ENCODE results near the gene AHI1.

The AHI1 gene

DNA sequence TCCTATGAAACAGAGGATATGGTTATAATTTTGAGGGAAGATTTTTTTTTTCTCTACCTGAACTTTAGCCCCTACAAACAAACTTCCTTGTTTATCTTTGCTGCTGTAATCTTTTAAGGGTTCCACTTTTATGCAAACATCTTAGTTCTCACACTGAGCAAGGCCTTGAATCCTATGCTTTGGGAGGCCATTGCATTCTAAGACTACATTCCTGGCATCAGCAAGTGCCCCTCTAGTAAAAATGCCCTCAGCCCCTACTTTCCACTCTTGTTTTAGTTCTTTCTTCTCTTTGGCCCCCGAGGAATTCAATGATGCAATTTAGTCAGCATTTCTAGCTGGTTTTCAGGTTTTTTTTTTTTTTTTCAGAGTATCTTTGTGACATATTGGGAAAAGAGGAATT lies 8.1 kb upstream of the AHI1 start:
- no peak overlapping the region for H4K8ac ChIP-seq (ENCODE audit: low read depth, low read length)
- H3K18ac ChIP-seq (ENCODE audit: low read length) = no peak overlapping the region
- no peak overlapping the region for H2AFZ ChIP-seq (ENCODE audit: low read length)
- H2BK12ac ChIP-seq (ENCODE audit: low read length) = no peak overlapping the region
- H3K14ac ChIP-seq (ENCODE audit: low read length) = no peak overlapping the region
- no peak overlapping the region for H2AK5ac ChIP-seq (ENCODE audit: low read depth, low read length)
- WGBS, 2 donors (ENCODE audit: extremely low coverage in 2 of 2, insufficient read length in 2 of 2, insufficient replicate concordance in 1 of 2) = no CpG with 5 or more reads among the region's 1 CpG
- no peaks in the 10 kb centered on the region for H3K36me3 ChIP-seq (replicated peaks in 1 of 2; ENCODE audit: control insufficient read depth in 2 of 2, insufficient read depth in 2 of 2, low read length in 2 of 2)
- H3K4ac ChIP-seq (ENCODE audit: low read length) = no peak overlapping the region
- H3K27me3 ChIP-seq (ENCODE audit: control insufficient read depth in 3 of 3, insufficient read depth in 3 of 3, low read depth in 1 of 3, low read length in 3 of 3) = no peaks in the 10 kb centered on the region
- no peak overlapping the region for H4K91ac ChIP-seq (ENCODE audit: low read depth, low read length, poor library complexity)
- no peak overlapping the region for H3K27ac ChIP-seq (replicated peaks; ENCODE audit: low read length)
- H3K4me2 ChIP-seq (ENCODE audit: insufficient read depth, low read length, poor library complexity, severe bottlenecking) = no peak overlapping the region
- H3K4me3 ChIP-seq (ENCODE audit: low read length in 2 of 2) = no peak overlapping the region
- H2BK15ac ChIP-seq (ENCODE audit: low read length) = no peak overlapping the region
- no peak overlapping the region for H2BK5ac ChIP-seq (ENCODE audit: low read length)
- H3K4me1 ChIP-seq (ENCODE audit: control insufficient read depth in 2 of 2, insufficient read depth in 1 of 2, low read depth in 1 of 2, low read length in 2 of 2) = peaks cover 0 to 2% of the 10 kb centered on the region in 2 donors
- H3K23ac ChIP-seq (ENCODE audit: low read depth, low read length, poor library complexity) = no peak overlapping the region
- H3K9me3 ChIP-seq (replicated peaks in 1 of 2; ENCODE audit: control insufficient read depth in 2 of 2, insufficient read depth in 1 of 2, low read depth in 1 of 2, low read length in 2 of 2) = no peaks in the 10 kb centered on the region
- DNase-seq (ENCODE audit: low spot score) = no peak
- H2BK120ac ChIP-seq (ENCODE audit: low read depth, low read length) = no peak overlapping the region
- H3K79me1 ChIP-seq (ENCODE audit: low read depth, low read length) = no peaks in the 10 kb centered on the region
- H3K9ac ChIP-seq (ENCODE audit: low read depth, low read length, poor library complexity) = no peak overlapping the region

DNA sequence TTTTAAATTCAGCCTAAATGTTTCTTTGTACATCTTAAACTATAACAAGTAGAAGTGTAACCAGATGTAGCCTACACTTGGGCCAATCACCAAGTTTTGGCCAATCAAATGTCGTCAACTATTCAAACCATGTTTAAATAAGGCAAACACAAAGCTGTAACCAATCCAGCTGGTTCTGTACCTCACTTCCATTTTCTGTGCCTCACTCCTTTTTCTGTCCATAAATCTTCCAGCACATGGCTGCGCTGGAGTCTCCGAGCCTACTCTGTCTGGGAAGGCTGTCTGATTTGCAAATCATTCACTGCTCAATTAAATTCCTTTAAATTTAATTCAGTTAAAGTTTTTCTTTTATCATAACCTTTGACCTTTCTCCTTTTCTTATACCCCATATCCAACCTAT lies 7.7 kb upstream of the AHI1 start:
- no peak for DNase-seq (ENCODE audit: low spot score)
- no peaks in the 10 kb centered on the region for H3K36me3 ChIP-seq (replicated peaks in 1 of 2; ENCODE audit: control insufficient read depth in 2 of 2, insufficient read depth in 2 of 2, low read length in 2 of 2)

DNA sequence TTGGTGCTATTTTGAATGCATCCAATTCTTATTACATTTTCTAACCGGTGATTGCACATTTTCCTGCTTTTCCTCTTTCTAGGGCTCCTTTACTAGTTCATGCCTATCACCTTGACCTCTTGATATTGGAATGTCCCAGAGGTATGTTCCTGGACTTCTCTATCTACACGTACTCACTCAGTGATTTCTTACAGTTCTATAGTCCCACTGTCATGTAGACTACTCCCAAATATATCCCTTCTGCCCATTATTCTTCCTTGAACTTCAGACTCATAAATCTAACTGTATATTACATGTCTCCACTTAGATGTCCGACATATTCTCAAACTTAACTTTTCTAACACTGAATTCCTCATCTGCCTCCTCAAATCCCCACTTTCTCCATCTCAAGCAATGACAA lies 7.2 kb upstream of the AHI1 start:
- Histone ChIP-seq H3K4me1 (ENCODE audit: control insufficient read depth in 2 of 2, insufficient read depth in 1 of 2, low read depth in 1 of 2, low read length in 2 of 2) (peaks cover 0 to 2% of the 10 kb centered on the region in 2 donors), H4K8ac (ENCODE audit: low read depth, low read length) (no peak overlapping the region), H3K27me3 (ENCODE audit: control insufficient read depth in 3 of 3, insufficient read depth in 3 of 3, low read depth in 1 of 3, low read length in 3 of 3) (no peaks in the 10 kb centered on the region), H4K91ac (ENCODE audit: low read depth, low read length, poor library complexity) (no peak overlapping the region), H3K27ac (replicated peaks; ENCODE audit: low read length) (no peak overlapping the region), H2AFZ (ENCODE audit: low read length) (no peak overlapping the region), H3K4me3 (ENCODE audit: low read length in 2 of 2) (no peak overlapping the region), H3K4me2 (ENCODE audit: insufficient read depth, low read length, poor library complexity, severe bottlenecking) (no peak overlapping the region), H3K4ac (ENCODE audit: low read length) (no peak overlapping the region), H3K79me1 (ENCODE audit: low read depth, low read length) (no peaks in the 10 kb centered on the region), H3K9ac (ENCODE audit: low read depth, low read length, poor library complexity) (no peak overlapping the region), H2BK12ac (ENCODE audit: low read length) (no peak overlapping the region), H2BK5ac (ENCODE audit: low read length) (no peak overlapping the region), H2AK5ac (ENCODE audit: low read depth, low read length) (no peak overlapping the region), H2BK15ac (ENCODE audit: low read length) (no peak overlapping the region), H3K18ac (ENCODE audit: low read length) (no peak overlapping the region), H3K23ac (ENCODE audit: low read depth, low read length, poor library complexity) (no peak overlapping the region), H3K14ac (ENCODE audit: low read length) (no peak overlapping the region), H2BK120ac (ENCODE audit: low read depth, low read length) (no peak overlapping the region), H3K9me3 (replicated peaks in 1 of 2; ENCODE audit: control insufficient read depth in 2 of 2, insufficient read depth in 1 of 2, low read depth in 1 of 2, low read length in 2 of 2) (no peaks in the 10 kb centered on the region), H3K36me3 (replicated peaks in 1 of 2; ENCODE audit: control insufficient read depth in 2 of 2, insufficient read depth in 2 of 2, low read length in 2 of 2) (no peaks in the 10 kb centered on the region)
- DNase-seq (ENCODE audit: low spot score) = no peak
- no CpG with 5 or more reads among the region's 3 CpGs for WGBS, 2 donors (ENCODE audit: extremely low coverage in 2 of 2, insufficient read length in 2 of 2, insufficient replicate concordance in 1 of 2)

More for the DNA sequence above, 7.7 kb upstream of the AHI1 start:
- H3K9ac ChIP-seq (ENCODE audit: low read depth, low read length, poor library complexity) = no peak overlapping the region
- no peaks in the 10 kb centered on the region for H3K9me3 ChIP-seq (replicated peaks in 1 of 2; ENCODE audit: control insufficient read depth in 2 of 2, insufficient read depth in 1 of 2, low read depth in 1 of 2, low read length in 2 of 2)
- no CpG with 5 or more reads among the region's 3 CpGs for WGBS, 2 donors (ENCODE audit: extremely low coverage in 2 of 2, insufficient read length in 2 of 2, insufficient replicate concordance in 1 of 2)
- H3K27me3 ChIP-seq (ENCODE audit: control insufficient read depth in 3 of 3, insufficient read depth in 3 of 3, low read depth in 1 of 3, low read length in 3 of 3) = no peaks in the 10 kb centered on the region
- no peak overlapping the region for H4K8ac ChIP-seq (ENCODE audit: low read depth, low read length)
- no peak overlapping the region for H3K4ac ChIP-seq (ENCODE audit: low read length)
- no peak overlapping the region for H2BK15ac ChIP-seq (ENCODE audit: low read length)
- H3K14ac ChIP-seq (ENCODE audit: low read length) = no peak overlapping the region
- no peak overlapping the region for H2AK5ac ChIP-seq (ENCODE audit: low read depth, low read length)
- no peak overlapping the region for H2BK5ac ChIP-seq (ENCODE audit: low read length)
- no peaks in the 10 kb centered on the region for H3K79me1 ChIP-seq (ENCODE audit: low read depth, low read length)
- H3K27ac ChIP-seq (replicated peaks; ENCODE audit: low read length) = no peak overlapping the region
- H3K18ac ChIP-seq (ENCODE audit: low read length) = no peak overlapping the region
- H3K23ac ChIP-seq (ENCODE audit: low read depth, low read length, poor library complexity) = no peak overlapping the region
- no peak overlapping the region for H2BK120ac ChIP-seq (ENCODE audit: low read depth, low read length)
- H3K4me1 ChIP-seq (ENCODE audit: control insufficient read depth in 2 of 2, insufficient read depth in 1 of 2, low read depth in 1 of 2, low read length in 2 of 2) = peaks cover 0 to 2% of the 10 kb centered on the region in 2 donors
- H2BK12ac ChIP-seq (ENCODE audit: low read length) = no peak overlapping the region
- H3K4me2 ChIP-seq (ENCODE audit: insufficient read depth, low read length, poor library complexity, severe bottlenecking) = no peak overlapping the region
- no peak overlapping the region for H3K4me3 ChIP-seq (ENCODE audit: low read length in 2 of 2)
- H2AFZ ChIP-seq (ENCODE audit: low read length) = no peak overlapping the region
- H4K91ac ChIP-seq (ENCODE audit: low read depth, low read length, poor library complexity) = no peak overlapping the region

DNA sequence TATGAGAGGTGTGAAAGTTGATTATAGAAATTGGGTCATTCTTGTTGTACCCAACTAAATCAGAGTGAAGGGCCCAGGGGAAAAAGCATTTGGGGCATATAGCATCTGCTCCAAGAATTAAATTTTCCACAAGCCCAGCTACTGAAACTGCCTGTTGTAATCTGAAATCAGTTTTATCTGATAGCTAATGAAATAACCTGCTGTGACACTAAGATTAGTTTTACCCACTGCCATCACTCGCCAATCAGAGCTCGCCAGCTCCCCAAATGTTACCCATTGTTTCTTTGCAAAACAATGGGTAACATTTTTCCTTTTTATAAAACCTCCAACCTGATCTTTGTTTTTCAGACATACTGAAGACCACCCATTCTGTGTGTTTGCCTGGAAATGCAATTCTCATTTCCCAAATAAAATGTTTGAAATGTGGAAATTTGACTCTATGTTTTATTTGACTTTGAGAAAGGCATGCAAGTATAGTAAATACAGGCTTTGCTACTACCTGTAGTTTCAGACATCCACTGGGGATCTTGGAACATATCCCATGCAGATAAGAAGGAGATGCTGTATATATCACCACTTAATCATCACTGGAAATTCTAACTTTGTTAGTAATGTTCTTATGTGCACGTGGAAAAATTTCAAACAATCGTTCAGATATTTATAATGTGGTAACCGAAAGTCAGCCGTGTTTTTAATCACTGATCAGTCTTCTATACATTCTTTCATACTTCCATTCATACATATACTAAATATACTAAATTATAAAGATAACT lies 6.3 kb upstream of the AHI1 start:
- WGBS, 2 donors (ENCODE audit: extremely low coverage in 2 of 2, insufficient read length in 2 of 2, insufficient replicate concordance in 1 of 2) = no CpG with 5 or more reads among the region's 6 CpGs
- H3K23ac ChIP-seq (ENCODE audit: low read depth, low read length, poor library complexity) = no peak overlapping the region
- no peak overlapping the region for H3K4ac ChIP-seq (ENCODE audit: low read length)
- no peak overlapping the region for H2BK12ac ChIP-seq (ENCODE audit: low read length)
- no peak overlapping the region for H3K4me2 ChIP-seq (ENCODE audit: insufficient read depth, low read length, poor library complexity, severe bottlenecking)
- no peak overlapping the region for H3K18ac ChIP-seq (ENCODE audit: low read length)
- no peak overlapping the region for H2BK15ac ChIP-seq (ENCODE audit: low read length)
- no peak overlapping the region for H4K91ac ChIP-seq (ENCODE audit: low read depth, low read length, poor library complexity)
- H2AFZ ChIP-seq (ENCODE audit: low read length) = no peak overlapping the region
- no peak overlapping the region for H3K4me3 ChIP-seq (ENCODE audit: low read length in 2 of 2)
- H3K27me3 ChIP-seq (ENCODE audit: control insufficient read depth in 3 of 3, insufficient read depth in 3 of 3, low read depth in 1 of 3, low read length in 3 of 3) = no peaks in the 10 kb centered on the region
- no peaks in the 10 kb centered on the region for H3K9me3 ChIP-seq (replicated peaks in 1 of 2; ENCODE audit: control insufficient read depth in 2 of 2, insufficient read depth in 1 of 2, low read depth in 1 of 2, low read length in 2 of 2)
- H2BK120ac ChIP-seq (ENCODE audit: low read depth, low read length) = no peak overlapping the region
- no peaks in the 10 kb centered on the region for H3K79me1 ChIP-seq (ENCODE audit: low read depth, low read length)
- H3K9ac ChIP-seq (ENCODE audit: low read depth, low read length, poor library complexity) = no peak overlapping the region
- no peaks in the 10 kb centered on the region for H3K36me3 ChIP-seq (replicated peaks in 1 of 2; ENCODE audit: control insufficient read depth in 2 of 2, insufficient read depth in 2 of 2, low read length in 2 of 2)
- no peak overlapping the region for H2AK5ac ChIP-seq (ENCODE audit: low read depth, low read length)
- H3K14ac ChIP-seq (ENCODE audit: low read length) = no peak overlapping the region
- no peak for DNase-seq (ENCODE audit: low spot score)
- no peak overlapping the region for H4K8ac ChIP-seq (ENCODE audit: low read depth, low read length)
- peaks cover 0 to 2% of the 10 kb centered on the region in 2 donors for H3K4me1 ChIP-seq (ENCODE audit: control insufficient read depth in 2 of 2, insufficient read depth in 1 of 2, low read depth in 1 of 2, low read length in 2 of 2)
- H3K27ac ChIP-seq (replicated peaks; ENCODE audit: low read length) = no peak overlapping the region
- no peak overlapping the region for H2BK5ac ChIP-seq (ENCODE audit: low read length)

Data from neuronal stem cell (in vitro differentiated cells).